Mesendoderm (in vitro differentiated cells): Measurements from ENCODE around the gene SERPINA3.
"Not testable (repeated sequence)": the region's sequence is repeated elsewhere in the genome, so short reads cannot be mapped to it uniquely, and the experiment has no call there.

ENCODE experiments used
- DNase-seq: peaks from one replicate; pipeline ENCODE4 v3.0.0; 2013
- H2AK5ac ChIP-seq: 2 replicates; pipeline ENCODE4 v1.6.1; 2013; ENCODE audit warnings: low read length, inconsistent platforms
- H2BK120ac ChIP-seq: 2 replicates; pipeline ENCODE4 v1.6.1; 2013; ENCODE audit warnings: low read depth, mild to moderate bottlenecking, low read length, moderate library complexity, mixed read lengths
- H2BK15ac ChIP-seq: replicated peaks from 2 replicates; pipeline ENCODE4 v1.6.1; 2013; ENCODE audit warnings: low read depth, mild to moderate bottlenecking, moderate library complexity
- H2BK5ac ChIP-seq: 2 replicates; pipeline ENCODE4 v1.6.1; 2013; ENCODE audit warnings: low read length, inconsistent platforms
- H3K18ac ChIP-seq: 2 replicates; pipeline ENCODE4 v1.6.1; 2013; ENCODE audit warnings: mild to moderate bottlenecking, low read length, mixed read lengths
- H3K23ac ChIP-seq: one replicate; pipeline ENCODE4 v1.6.1; 2013; ENCODE audit warnings: low read length
- H3K27ac ChIP-seq: 2 replicates; pipeline ENCODE4 v1.5.1; 2013; ENCODE audit warnings: low read depth, mild to moderate bottlenecking, inconsistent platforms, low read length, moderate library complexity
- H3K27me3 ChIP-seq: 2 replicates; pipeline ENCODE4 v1.6.1; 2013; ENCODE audit warnings: low read length, control low read depth, mild to moderate bottlenecking, inconsistent platforms; ENCODE audit not compliant: insufficient read depth, poor library complexity
- H3K36me3 ChIP-seq: 2 replicates; pipeline ENCODE4 v1.6.1; 2013; ENCODE audit warnings: low read length, inconsistent platforms; ENCODE audit not compliant: control insufficient read depth, insufficient read depth
- H3K4ac ChIP-seq: one replicate; pipeline ENCODE4 v1.6.1; 2013; ENCODE audit warnings: low read depth, mild to moderate bottlenecking, low read length, moderate library complexity
- H3K4me1 ChIP-seq: 2 replicates; pipeline ENCODE4 v1.6.1; 2013; ENCODE audit warnings: low read depth, low read length, inconsistent platforms; ENCODE audit not compliant: control insufficient read depth
- H3K4me2 ChIP-seq: 2 replicates; pipeline ENCODE4 v1.6.1; 2013; ENCODE audit warnings: low read length
- H3K4me3 ChIP-seq: 2 replicates; pipeline ENCODE4 v1.5.1; 2013; ENCODE audit warnings: mild to moderate bottlenecking, low read length
- H3K56ac ChIP-seq: one replicate; pipeline ENCODE4 v1.6.1; 2013; ENCODE audit warnings: low read length
- H3K79me1 ChIP-seq: 2 replicates; pipeline ENCODE4 v1.6.1; 2013; ENCODE audit warnings: low read length, inconsistent platforms
- H3K79me2 ChIP-seq: 2 replicates; pipeline ENCODE4 v1.6.1; 2013; ENCODE audit warnings: mild to moderate bottlenecking, low read length; ENCODE audit not compliant: control insufficient read depth, insufficient read depth
- H3K9ac ChIP-seq: 2 replicates; pipeline ENCODE4 v1.6.1; 2013; ENCODE audit warnings: low read length, inconsistent platforms
- H4K5ac ChIP-seq: one replicate; pipeline ENCODE4 v1.6.1; 2013; ENCODE audit warnings: low read length
- H4K8ac ChIP-seq: one replicate; pipeline ENCODE4 v1.6.1; 2013; ENCODE audit warnings: low read depth, mild to moderate bottlenecking, control low read depth, low read length, moderate library complexity
- WGBS: extraction: QIAGEN DNeasy Blood & Tissue Kit; methylation state at CpG from one replicate; pipeline ENCODE4 v1.1.7; 2013; ENCODE audit warnings: low lambda C conversion rate, missing lambda C conversion rate; ENCODE audit not compliant: insufficient coverage; ENCODE audit errors: extremely low coverage; 5-methylcytosine and 5-hydroxymethylcytosine counted together

The SERPINA3 gene

GRCh38 chr14:94608966-94609365, 3.2 kb upstream of the SERPINA3 start:
- not testable (repeated sequence) for H3K56ac ChIP-seq, H3K9ac ChIP-seq, H3K79me1 ChIP-seq, H3K18ac ChIP-seq, H3K4me2 ChIP-seq, H4K5ac ChIP-seq, H2AK5ac ChIP-seq, H3K36me3 ChIP-seq, H2BK5ac ChIP-seq, H3K4me3 ChIP-seq, H2BK120ac ChIP-seq, H3K79me2 ChIP-seq, H3K4ac ChIP-seq, H2BK15ac ChIP-seq, H3K4me1 ChIP-seq, DNase-seq, H3K23ac ChIP-seq, H3K27ac ChIP-seq, H4K8ac ChIP-seq, H3K27me3 ChIP-seq
- WGBS, result no CpG with 5 or more reads among the region's 1 CpG

GRCh38 chr14:94611179-94611578, 1.0 kb upstream of the SERPINA3 start:
- no peak overlapping the region for H3K9ac ChIP-seq
- no peaks in the 10 kb centered on the region for H3K4me1 ChIP-seq
- H3K79me1 ChIP-seq, result no peaks in the 10 kb centered on the region
- H3K36me3 ChIP-seq, result no peaks in the 10 kb centered on the region
- no CpG with 5 or more reads among the region's 5 CpGs for WGBS
- H3K4ac ChIP-seq, result no peak overlapping the region
- no peak overlapping the region for H3K4me3 ChIP-seq
- no peak overlapping the region for H2BK5ac ChIP-seq
- H3K56ac ChIP-seq, result no peak overlapping the region
- no peak overlapping the region for H2BK15ac ChIP-seq
- H3K4me2 ChIP-seq, result no peak overlapping the region
- H2AK5ac ChIP-seq, result no peak overlapping the region
- DNase-seq, result no peak
- H3K27me3 ChIP-seq, result no peaks in the 10 kb centered on the region
- H3K27ac ChIP-seq, result no peak overlapping the region
- H3K23ac ChIP-seq, result no peak overlapping the region
- H3K79me2 ChIP-seq, result no peaks in the 10 kb centered on the region
- no peak overlapping the region for H2BK120ac ChIP-seq
- H3K18ac ChIP-seq, result no peak overlapping the region
- no peak overlapping the region for H4K8ac ChIP-seq
- H4K5ac ChIP-seq, result no peak overlapping the region

- no peak overlapping the region for H2BK5ac ChIP-seq
- no peak overlapping the region for H3K4me2 ChIP-seq
- H3K36me3 ChIP-seq, result no peaks in the 10 kb centered on the region
- H3K27me3 ChIP-seq, result no peaks in the 10 kb centered on the region
- H3K4me1 ChIP-seq, result no peaks in the 10 kb centered on the region
- no peak overlapping the region for H3K27ac ChIP-seq
- no peaks in the 10 kb centered on the region for H3K79me2 ChIP-seq
- no peak overlapping the region for H2AK5ac ChIP-seq
- H3K18ac ChIP-seq, result no peak overlapping the region
- H3K23ac ChIP-seq, result no peak overlapping the region
- H3K4ac ChIP-seq, result no peak overlapping the region
- no peak overlapping the region for H2BK15ac ChIP-seq
- H3K4me3 ChIP-seq, result no peak overlapping the region
- no peak overlapping the region for H4K5ac ChIP-seq
- no peak overlapping the region for H3K9ac ChIP-seq
- H4K8ac ChIP-seq, result no peak overlapping the region
- no peak overlapping the region for H3K56ac ChIP-seq
- no CpG with 5 or more reads among the region's 9 CpGs for WGBS
- no peak overlapping the region for H2BK120ac ChIP-seq
- no peak for DNase-seq
- no peaks in the 10 kb centered on the region for H3K79me1 ChIP-seq
Observed at GRCh38 chr14:94612580-94613554, 676 bp downstream of the SERPINA3 start.

GRCh38 chr14:94613720-94614644, 1.8 kb downstream of the SERPINA3 start:
- no peak overlapping the region for H3K18ac ChIP-seq
- no CpG with 5 or more reads among the region's 20 CpGs for WGBS

GRCh38 chr14:94614802-94615201, 2.6 kb downstream of the SERPINA3 start:
- no peak overlapping the region for H3K9ac ChIP-seq
- H3K36me3 ChIP-seq, result no peaks in the 10 kb centered on the region
- H3K56ac ChIP-seq, result no peak overlapping the region
- H3K4me1 ChIP-seq, result no peaks in the 10 kb centered on the region
- whole genome bisulfite sequencing, result no CpG with 5 or more reads among the region's 7 CpGs
- H3K79me1 ChIP-seq, result no peaks in the 10 kb centered on the region
- H3K79me2 ChIP-seq, result no peaks in the 10 kb centered on the region
- no peaks in the 10 kb centered on the region for H3K27me3 ChIP-seq
- no peak overlapping the region for H3K4me3 ChIP-seq
- no peak overlapping the region for H2AK5ac ChIP-seq
- DNase-seq, result no peak
- no peak overlapping the region for H3K4ac ChIP-seq
- H2BK5ac ChIP-seq, result no peak overlapping the region
- no peak overlapping the region for H3K23ac ChIP-seq
- no peak overlapping the region for H3K18ac ChIP-seq
- no peak overlapping the region for H2BK120ac ChIP-seq
- no peak overlapping the region for H4K5ac ChIP-seq
- no peak overlapping the region for H2BK15ac ChIP-seq
- H4K8ac ChIP-seq, result no peak overlapping the region
- H3K27ac ChIP-seq, result no peak overlapping the region
- no peak overlapping the region for H3K4me2 ChIP-seq

More at GRCh38 chr14:94613720-94614644, 1.8 kb downstream of the SERPINA3 start:
- Histone ChIP-seq H2BK15ac (no peak overlapping the region), H2BK5ac (no peak overlapping the region), H3K36me3 (no peaks in the 10 kb centered on the region), H3K27ac (no peak overlapping the region), H3K79me2 (no peaks in the 10 kb centered on the region), H3K4me3 (no peak overlapping the region), H3K56ac (no peak overlapping the region), H2BK120ac (no peak overlapping the region), H3K79me1 (no peaks in the 10 kb centered on the region), H3K4me2 (no peak overlapping the region), H3K9ac (no peak overlapping the region), H3K27me3 (no peaks in the 10 kb centered on the region), H3K4ac (no peak overlapping the region), H3K23ac (no peak overlapping the region), H2AK5ac (no peak overlapping the region), H4K8ac (no peak overlapping the region), H3K4me1 (no peaks in the 10 kb centered on the region), H4K5ac (no peak overlapping the region)
- DNase-seq, result no peak
